ENCODE data around the gene CYP2W1.

Gene CYP2W1

DNA sequence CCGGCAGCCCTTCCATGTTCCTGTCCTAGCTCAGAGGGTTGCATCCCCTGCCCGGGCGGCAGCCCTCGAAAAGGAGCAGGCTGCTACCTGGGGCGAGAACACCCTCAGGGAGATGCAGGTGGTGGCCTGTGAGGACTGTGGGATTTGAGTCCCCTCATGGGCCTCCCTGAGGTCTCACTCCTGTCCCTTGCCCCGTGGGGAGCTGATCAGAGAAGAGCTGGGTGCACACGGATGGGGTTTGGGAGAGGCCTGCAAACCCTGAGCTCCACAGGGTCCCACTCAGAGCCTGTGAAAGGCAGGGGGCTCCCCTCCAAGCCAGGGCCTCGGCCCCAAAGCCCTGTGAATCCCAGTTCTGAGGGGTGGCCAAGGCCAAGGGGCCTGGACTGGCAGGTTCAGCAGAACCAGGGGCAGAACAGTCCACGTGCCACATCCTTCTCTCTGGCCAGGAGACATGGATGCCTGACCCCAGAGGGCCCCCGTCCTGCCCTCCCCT lies 424 bp upstream of the CYP2W1 start:
- no peak for DNase-seq (ENCODE audit: low read depth in 3 of 3)

DNA sequence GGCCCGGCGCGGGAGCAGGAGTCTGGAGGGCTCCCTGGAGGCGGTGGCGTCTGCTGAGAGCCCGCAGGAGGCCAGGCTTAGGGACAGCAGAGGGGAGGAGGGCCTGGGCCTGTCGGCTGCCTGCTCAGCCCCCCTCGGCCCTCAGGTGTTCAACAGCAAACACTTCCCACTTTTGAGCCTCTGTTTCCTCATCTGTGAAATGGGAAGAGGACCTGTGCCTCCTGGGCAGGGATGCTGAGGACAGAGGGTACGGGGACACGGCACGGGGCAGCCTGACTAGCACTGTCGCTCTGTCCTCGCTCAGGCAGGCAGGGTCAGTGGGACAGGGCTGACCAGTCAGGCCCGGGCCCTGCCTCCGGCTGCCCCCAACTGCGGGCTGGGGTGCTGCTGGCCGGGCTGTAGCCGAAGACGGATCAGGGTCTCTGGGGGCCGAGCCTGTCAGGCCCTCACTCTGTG lies 663 bp downstream of the CYP2W1 start:
- DNase-seq (ENCODE audit: low read depth in 3 of 3), result no peak

GRCh38 chr7:984361-985126 lies 1.6 kb downstream of the CYP2W1 start:
- DNase-seq (ENCODE audit: low read depth in 3 of 3), result no peak

DNA sequence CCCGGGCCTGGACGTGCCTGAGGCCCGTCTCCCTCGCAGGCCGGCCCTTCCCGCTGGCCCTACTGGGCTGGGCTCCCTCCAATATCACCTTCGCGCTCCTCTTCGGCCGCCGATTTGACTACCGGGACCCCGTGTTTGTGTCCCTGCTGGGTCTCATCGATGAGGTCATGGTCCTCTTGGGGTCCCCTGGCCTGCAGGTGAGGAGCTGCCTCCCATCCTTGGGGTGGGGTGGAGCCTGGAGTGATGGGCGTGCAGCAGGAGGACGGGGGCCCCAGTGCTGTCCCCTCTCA lies 2.1 kb downstream of the CYP2W1 start:
- no peak for DNase-seq (ENCODE audit: low read depth in 3 of 3)

DNA sequence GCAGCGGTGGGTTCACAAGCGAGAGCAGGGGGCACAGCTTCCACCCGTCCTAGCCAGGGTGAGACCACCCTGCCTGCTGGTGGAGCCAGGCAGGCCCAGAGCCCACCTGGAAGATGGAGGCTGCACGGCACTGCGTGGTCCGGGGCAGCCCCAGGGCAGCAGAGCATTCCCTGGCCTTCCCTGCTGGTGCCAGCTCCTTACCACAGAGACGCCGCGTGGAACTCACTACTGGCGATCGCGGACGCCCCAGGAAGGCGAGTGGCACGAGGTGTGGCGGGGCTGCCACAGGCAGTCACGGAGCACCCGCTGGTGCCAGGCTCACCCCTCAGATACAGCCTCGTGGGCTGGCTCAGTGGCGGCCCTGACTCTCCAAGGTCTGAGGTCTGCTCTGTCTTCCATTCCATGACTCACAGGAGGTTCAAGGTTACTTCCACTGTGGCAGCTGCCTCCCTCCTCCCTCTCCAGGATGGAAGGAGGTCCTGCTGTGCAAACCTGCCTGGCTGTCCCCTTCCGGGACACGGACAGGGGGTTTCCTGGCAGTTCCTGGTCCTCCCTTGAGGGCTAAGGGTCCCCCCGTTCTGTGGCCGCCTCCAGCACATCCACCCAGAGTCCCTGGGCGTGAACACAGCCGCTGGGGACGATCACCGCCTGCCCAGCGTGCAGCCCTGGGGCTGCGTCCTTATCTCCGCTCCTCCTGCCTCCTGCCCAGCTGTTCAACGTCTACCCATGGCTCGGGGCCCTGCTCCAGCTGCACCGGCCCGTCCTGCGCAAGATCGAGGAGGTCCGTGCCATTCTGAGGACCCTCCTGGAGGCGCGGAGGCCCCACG lies 3.1 kb downstream of the CYP2W1 start:
- no peak for DNase-seq (ENCODE audit: low read depth in 3 of 3)

DNA sequence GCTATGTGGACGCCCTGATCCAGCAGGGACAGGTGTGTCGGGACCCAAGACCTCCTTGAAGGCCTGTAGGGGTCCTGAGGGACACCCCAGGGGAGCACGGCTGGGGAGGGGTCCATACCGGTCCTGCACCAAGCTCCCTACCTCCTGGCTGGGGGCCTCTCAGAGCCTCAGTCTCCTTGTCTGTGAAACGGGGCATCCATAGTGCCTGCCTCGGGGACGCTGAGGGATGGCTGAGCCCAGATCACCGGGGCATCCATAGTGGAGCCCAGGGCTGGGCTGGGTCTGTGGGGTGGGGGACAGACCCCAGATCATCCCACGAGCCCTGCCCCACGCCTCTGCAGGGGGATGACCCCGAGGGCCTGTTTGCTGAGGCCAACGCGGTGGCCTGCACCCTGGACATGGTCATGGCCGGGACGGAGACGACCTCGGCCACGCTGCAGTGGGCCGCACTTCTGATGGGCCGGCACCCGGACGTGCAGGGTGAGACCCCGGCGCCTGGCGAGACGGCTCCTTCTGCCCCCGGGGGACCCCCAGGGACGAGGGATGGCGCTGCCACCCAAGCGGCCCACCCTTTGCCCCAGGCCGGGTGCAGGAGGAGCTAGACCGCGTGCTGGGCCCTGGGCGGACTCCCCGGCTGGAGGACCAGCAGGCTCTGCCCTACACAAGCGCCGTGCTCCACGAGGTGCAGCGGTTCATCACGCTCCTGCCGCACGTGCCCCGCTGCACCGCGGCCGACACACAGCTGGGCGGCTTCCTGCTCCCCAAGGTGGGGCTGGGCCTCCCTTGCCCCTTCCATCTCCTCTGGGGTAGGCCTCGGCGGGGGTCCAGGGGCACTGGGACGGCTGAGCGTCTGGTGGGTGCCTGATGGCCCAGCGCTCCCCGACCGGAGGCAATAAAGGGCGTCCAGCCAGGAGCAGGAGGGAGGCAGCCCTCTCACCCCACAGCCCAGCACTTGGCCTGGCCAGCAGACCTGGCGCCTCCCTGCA lies 4.1 kb downstream of the CYP2W1 start:
- no peak for DNase-seq (ENCODE audit: low read depth in 3 of 3)

GRCh38 chr7:987909-988308 lies 4.9 kb downstream of the CYP2W1 start:
- DNase-seq (ENCODE audit: low read depth in 3 of 3), result no peak

GRCh38 chr7:988426-988911 lies 5.5 kb downstream of the CYP2W1 start:
- no peak for DNase-seq (ENCODE audit: low read depth in 3 of 3)

- no peak for DNase-seq (ENCODE audit: low read depth in 3 of 3)
Observed at GRCh38 chr7:988963-989529, 6.1 kb downstream of the CYP2W1 start.

- no peak for DNase-seq (ENCODE audit: low read depth in 3 of 3)
Observed at GRCh38 chr7:990352-990932, 7.5 kb downstream of the CYP2W1 start.

DNA sequence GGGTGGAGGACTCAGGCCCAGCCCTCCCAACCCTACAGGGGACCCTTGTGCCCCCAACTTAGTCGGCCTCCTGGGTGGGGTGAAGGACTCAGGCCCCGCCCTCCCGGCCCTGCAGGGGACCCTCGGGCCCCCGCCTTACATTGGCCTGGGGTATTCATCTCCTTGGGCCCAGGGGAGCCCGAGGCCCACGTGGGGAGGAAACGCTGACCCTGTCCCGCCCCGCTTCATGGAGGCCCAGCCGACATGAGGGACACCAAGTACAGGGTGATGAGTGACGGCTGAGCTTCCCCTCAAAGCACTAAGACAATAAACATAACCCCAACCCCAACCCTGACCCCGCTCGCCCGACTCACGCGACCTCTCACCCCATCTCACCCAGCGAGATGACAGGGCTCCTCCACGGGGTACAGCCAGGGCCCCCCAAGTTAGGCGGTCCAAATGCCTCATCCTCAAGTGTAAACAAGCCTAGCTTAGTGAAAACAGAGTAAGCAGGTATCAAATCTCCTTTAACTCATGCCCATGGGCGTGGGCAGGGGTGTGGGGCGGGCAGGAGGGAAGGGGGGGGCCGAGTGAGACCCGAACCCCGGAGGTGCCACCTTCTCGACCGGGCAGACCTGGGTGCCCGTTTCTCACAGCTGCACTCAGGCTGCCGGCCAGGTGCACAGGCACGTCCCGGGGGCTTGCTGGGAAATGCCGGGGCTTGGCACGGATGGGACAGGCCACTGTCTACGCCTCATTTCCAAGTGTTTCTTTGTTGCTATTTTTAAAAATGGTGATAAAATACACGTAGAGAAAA lies 8.2 kb downstream of the CYP2W1 start:
- no peak for DNase-seq (ENCODE audit: low read depth in 3 of 3)

DNA sequence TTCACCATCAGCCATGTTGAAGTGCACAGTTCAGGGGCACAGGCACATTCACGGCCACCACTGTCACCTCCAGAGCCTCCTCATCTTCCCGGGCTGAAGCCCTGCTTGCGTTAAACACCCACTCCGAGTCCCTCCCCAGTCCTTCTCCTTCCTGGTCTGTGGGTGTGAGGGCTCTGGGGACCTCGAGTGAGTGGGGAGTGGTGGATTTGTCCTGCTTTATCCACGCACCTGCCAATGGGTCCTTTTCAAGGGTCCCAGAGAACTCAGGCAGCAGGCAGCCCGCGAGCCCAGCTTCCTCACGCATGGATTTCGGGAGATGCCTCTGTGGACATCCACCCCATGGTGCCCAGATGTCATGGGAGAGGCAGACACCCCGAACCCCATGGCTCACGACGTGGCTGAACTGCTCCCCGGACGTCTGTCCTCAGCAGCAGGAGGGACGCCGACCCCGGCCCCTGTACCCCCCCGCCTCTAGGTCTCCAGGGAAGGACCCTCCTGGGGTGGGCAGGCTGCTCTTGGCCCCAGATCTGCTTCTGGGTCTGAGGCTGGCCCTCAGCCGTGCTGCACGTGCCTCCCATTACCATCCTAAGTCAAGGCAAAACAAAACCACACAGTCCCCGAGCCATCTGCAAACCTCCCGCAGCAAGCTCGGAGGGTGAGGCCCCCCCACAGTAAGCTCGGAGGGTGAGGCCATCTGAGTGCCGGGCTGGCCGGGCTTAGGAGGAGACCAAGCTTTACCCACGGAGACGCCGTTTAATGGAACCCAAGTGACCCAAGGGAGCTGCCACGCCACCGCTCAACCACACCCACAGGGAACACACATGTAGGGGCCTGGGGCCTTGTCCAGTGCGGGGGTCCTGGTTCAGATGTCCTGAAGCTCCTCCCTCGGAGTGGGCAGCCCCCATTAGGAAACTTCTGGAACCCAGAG lies 9.0 kb downstream of the CYP2W1 start:
- no peak for DNase-seq (ENCODE audit: low read depth in 3 of 3)

DNA sequence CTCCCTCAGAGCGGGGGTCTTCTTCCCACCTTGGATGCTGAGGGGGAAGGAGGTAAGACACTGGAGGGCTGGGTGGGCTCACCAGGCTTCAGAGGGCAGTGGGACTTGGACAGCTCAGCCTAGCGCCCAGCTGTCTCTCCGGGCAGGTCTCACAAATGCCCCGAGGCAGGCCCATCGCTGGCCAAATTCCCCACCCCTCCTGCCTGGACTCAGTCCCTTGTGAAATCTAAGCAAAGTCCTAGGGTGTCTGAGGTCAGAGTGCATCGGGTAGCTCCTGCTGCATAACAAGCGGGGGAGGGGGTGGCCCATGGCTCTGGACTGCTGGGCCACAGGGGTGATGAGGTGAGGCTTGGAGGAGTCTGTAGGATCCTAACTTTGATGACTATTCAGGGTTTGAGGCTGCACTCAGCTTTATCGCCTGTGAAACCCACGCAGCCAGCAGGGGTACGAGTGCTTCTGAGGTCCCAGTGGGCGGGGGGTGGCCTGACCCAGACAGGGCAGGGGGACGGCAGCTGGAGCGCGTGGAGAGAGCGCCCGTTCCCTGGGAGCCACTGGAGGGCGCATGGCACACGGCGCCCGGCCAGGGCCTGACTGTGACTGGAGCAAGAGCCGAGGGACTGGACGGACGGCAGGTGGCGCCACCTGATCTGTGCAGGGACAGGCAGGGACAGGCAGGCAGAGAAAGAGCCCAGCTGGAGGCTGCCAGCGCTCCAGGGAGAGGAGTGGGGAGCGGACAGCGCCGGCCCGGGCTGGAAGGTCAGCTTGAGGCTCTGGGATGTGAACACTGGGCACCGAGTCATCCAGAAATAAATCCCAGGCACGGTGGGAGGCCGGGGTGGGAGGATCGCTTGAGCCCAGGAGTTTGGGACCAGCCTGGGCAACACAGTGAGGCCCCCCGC lies 10.0 kb downstream of the CYP2W1 start:
- DNase-seq (ENCODE audit: low read depth in 3 of 3), result peak; percentile 83 to 95 (median 91)

DNA sequence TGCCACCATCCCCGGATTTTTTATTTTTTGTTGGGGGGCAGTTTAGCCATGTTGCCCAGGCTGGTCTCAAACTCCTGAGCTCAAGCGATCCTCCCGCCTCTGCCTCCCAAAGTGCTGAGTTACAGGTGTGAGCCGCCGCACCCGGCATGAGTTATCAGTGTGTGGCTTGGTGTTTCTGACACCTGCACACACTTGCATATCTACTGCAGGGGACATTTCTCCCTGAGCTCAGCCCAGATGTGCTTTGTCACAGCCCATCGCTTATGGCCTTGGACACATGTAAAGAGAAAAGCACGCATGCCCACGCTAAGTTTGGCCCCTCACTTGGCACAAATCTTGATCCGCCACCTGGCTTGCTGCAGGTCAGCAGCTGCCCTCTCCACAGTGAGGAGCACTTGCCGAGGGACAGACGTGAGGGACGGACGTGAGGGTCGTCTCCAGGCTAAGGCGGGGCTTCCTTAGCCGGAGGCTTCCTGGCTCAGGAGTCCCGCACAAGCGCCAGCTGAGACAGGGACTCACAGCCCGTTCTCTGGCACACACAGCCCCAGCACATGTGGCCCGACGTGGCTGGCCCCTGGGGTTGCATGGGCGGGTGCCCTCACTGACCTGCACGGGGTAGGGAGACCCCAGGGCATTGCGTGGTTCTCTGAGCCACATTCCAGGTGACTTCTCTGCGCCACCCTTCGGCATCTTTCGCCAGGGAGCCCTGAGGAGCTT lies 11.8 kb downstream of the CYP2W1 start:
- DNase-seq (ENCODE audit: low read depth in 3 of 3), result no peak

DNA sequence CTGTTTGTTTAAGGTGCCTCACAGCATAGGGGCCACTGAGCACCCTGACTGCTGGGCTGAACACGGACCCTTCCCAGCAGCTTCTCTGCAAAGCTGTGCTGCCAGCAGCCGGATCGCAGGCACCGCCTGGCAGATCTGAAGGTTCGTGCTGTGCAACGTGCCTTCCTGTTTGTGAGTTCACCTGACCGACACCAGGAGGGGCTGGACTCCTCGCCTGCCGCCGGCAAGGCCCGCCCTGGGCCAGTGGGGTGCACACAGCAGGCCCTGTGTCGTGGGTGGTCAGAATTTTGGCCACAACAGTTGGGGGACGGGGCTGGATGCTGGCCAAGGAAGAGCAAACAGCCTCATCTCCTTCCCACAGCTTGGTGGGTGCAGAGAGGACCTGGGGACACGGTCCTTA lies 12.6 kb downstream of the CYP2W1 start:
- no peak for DNase-seq (ENCODE audit: low read depth in 3 of 3)

- no peak for DNase-seq (ENCODE audit: low read depth in 3 of 3)
Observed at GRCh38 chr7:996079-996872, 13.3 kb downstream of the CYP2W1 start.
